Inflammatory macrophage treated with lipopolysaccharide for 1 hour (primary cell): Measurements from ENCODE around the gene FBXO42.

Experiments used
- DNase-seq, 2 donors: peaks; one replicate each; pipeline ENCODE4 v3.0.0-alpha.2; 2020 to 2022

FBXO42 gene

DNA sequence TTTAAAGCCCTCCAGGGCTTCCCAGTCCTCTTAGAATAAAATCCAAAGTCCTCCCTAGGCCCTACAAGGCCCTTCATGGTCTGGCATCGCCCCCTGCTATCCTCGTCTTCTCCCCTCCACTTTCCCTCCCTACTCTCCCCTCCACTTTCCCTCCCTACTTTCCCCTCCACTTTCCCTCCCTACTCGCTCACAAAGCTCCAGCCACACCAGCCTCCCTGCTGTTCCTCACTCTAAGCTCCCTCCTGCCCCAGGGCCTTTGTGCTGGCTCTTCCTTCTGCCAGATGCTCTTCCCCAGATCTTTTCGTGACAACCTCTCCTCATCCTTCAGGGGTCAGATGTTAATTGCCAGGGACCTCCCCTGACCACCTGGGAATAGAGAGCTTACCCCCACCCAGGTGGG lies 152.6 kb downstream of the FBXO42 start:
- DNase-seq: no peak

DNA sequence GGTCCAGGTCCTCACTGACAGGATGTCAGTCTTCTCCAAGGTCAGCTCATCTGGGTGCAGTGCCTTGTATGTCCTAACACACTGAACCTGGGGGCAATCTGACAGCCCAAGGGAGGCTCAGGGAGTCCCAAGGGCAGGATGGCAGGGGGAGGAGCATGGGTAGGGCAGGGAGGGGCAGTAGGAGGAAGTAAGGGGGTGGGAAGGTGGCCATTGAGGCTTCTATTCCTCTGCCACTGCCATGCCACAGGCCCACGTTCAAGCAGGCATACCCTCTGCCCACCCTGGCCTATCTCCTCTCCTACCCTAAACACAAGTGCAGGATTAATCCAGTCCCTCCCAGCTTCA lies 153.2 kb downstream of the FBXO42 start:
- DNase-seq: no peak

DNA sequence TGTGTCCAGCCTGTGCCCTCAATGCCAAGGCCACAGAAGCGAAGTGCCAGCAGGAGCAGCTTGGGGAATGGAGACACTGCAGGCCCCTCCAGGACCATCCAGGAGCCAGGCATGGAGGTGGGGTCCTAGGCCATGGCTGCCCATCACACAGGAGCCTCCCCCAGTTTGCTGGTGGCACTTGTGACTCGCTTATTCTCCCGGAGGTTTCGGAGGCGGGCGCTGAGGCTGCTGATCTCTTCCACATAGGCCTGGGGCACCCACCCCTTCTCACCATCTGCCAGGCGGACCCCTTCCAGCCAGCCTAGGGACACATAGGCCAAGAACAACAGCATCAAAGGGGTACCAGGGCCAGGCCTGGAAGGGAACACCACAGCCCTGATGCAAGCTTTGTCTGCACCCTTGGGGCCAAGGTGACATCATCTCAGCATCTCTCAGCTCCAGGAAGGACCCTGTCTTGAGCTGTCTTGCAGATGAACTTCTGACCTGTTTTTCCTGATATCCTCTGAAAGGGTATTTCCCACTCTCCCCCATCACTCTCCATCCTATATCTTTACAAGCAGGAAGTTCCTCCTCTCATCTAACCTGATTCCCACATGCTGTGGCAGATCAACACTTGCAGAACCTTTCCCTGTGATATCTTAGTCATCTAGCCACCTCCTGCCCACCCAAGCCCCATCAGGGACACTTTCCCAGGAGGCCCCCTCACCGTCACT lies 153.7 kb downstream of the FBXO42 start:
- DNase-seq: no peak

DNA sequence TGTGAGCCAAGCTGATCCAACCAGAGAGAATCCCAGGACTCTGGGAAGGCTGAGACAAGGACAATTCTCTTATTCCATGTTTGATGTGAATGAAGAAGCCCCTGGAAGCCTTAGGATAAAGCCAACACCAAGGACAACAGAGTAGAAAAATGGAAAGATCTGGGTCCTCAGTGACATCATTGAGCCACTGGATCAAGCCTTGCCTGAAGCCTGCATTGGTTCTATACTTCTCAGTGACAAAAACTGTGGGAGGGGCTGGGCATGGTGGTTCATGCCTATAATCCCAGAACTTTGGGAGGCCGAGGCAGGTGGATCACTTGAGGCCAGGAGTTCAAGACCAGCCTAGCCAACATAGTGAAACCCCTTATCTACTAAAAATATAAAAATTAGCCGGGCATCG lies 155.4 kb downstream of the FBXO42 start:
- DNase-seq: no peak
